Activated T-helper 1 cell treated with anti-CD3 and anti-CD28 coated beads, Interleukin-12 subunit alpha, Interleukin-12 subunit beta, Interleukin-2, Interleukin-4 antibody, amounts not matched to agents 30 ng/mL and 10 ng/mL and 1 ng/mL, durations not matched to agents 14 hours and 24 hours and 36 hours (primary cell): ENCODE data around the gene ITPK1. TPM values are rescaled to one million over a fixed set of nuclear protein-coding genes. Genes with fewer than 3 reads are reported as not detected.

ENCODE experiments used
- DNase-seq: peaks from one replicate; pipeline ENCODE4 v3.0.0; 2021; ENCODE audit warnings: low spot score
- H3K27ac Mint-ChIP-seq: one replicate; pipeline ENCODE4 v1.8.0; 2021; ENCODE audit warnings: mild to moderate bottlenecking, mixed read lengths
- H3K27me3 Mint-ChIP-seq: one replicate; pipeline ENCODE4 v1.8.0; 2022; ENCODE audit warnings: mild to moderate bottlenecking, moderate library complexity, mixed read lengths; ENCODE audit not compliant: insufficient read depth
- H3K36me3 Mint-ChIP-seq: one replicate; pipeline ENCODE4 v1.8.0; 2021; ENCODE audit warnings: low read depth, mixed read lengths
- H3K4me1 Mint-ChIP-seq: one replicate; pipeline ENCODE4 v1.8.0; 2021; ENCODE audit warnings: low read depth, mixed read lengths
- H3K4me3 Mint-ChIP-seq: one replicate; pipeline ENCODE4 v1.8.0; 2021; ENCODE audit warnings: mild to moderate bottlenecking, moderate library complexity, mixed read lengths
- H3K9me3 Mint-ChIP-seq: one replicate; pipeline ENCODE4 v1.8.0; 2021; ENCODE audit warnings: mixed read lengths
- intact Hi-C: fragments of 100-400 bp; cut with micrococcal nuclease; formaldehyde crosslinking; loops from one replicate; pipeline ENCODE4 v1.15.1; 2024
- total RNA-seq: library from RNA; stranded (reverse); gene quantifications from 2 replicates; pipeline ENCODE4 v1.2.3, GENCODE V29; 2022

Gene ITPK1
- total RNA-seq, 1 donor from 2014 or later: 71.0 TPM

DNA sequence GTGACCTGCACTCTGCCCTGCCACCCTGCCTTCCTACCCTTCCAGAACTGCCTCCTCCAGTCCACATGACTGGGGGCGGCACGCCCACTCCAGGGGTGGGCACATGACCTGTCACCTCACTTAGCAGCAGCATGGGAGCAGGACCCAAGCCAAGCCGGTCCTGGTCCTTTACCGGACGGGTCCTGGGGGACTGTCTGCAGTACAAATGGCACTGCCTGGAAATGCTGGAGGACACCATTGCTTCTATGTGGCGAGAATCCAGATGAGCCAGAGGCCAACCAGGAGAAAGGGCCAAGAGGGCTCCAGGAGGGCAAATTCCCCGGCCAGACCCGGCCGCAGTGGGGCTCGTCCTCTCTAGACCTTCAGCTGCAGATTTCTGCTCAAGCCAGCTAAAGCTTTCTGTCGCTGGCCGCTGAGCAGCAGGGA is 33.1 kb downstream of the ITPK1 start:
- Mint-ChIP-seq H3K9me3 (no peaks in the 10 kb centered on the region), H3K4me1 (peaks cover 22% of the 10 kb centered on the region), H3K4me3 (no peak overlapping the region), H3K27ac (no peak overlapping the region), H3K27me3 (no peaks in the 10 kb centered on the region), H3K36me3 (no peaks in the 10 kb centered on the region)
- DNase-seq: no peak
- intact Hi-C loops: no loop called here

DNA sequence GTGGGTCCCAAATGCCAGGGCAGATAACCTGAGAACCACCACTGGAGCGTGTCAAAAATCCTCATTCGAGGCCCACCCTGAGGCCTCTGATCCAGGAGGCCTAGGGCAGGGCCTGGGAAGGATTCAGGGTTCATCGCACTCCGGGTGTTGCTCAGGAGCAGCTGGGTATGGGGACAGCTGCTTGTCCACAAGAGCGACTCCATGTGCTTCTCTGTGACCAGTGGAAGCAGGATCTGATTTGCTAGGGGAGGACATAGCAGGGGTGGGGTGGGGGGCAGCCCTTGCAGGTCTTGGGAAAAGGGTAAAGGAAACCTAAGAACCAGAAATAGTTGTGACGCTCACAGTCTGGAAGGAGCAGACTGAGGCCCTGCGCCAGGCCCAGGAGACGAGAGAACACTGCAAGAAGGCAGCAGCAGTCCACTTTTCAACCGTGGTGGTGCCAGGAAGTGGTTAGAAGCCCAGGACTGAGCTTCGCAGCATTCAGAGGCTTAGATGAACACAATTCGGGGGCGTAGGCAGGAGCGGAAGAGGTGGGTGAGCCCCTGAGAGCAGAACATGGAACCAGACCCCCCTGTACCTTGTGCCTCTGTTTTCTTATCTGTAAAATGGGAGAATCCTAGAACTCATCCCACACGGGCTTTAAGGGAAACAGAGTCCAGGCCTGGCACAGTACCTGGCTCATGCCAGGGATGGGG is 33.7 kb downstream of the ITPK1 start:
- Mint-ChIP-seq H3K27ac (no peak overlapping the region), H3K9me3 (no peaks in the 10 kb centered on the region), H3K36me3 (no peaks in the 10 kb centered on the region), H3K27me3 (no peaks in the 10 kb centered on the region), H3K4me3 (no peak overlapping the region), H3K4me1 (peaks cover 17% of the 10 kb centered on the region)
- DNase-seq: no peak
- intact Hi-C loops: no loop called here

DNA sequence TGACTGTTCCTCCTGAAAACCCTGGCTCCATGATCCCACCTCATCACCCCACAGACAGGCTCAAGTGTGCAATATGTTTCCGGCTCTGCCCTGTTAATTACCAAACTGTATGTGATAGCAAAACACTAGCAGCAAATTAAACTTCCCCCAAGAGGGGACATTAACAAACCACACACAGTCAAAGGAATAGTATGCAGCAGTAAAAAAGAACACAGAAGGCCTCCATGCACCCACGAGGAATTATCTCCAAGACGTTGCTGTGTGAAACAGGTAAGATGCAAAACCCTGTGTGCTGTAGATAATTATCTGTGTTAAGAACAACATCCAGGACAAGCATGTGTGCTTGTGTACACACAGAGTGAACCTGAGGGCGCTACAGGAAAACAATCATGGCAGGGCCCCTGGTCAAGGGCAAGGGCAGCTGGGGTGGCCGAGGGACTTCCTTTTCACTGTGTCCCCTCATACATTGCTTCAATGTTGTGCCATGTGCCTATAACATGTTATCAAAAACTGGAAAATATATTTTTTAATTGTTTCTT is 35.8 kb downstream of the ITPK1 start:
- H3K9me3 Mint-ChIP-seq: no peaks in the 10 kb centered on the region
- DNase-seq: no peak
- H3K36me3 Mint-ChIP-seq: no peaks in the 10 kb centered on the region
- intact Hi-C loops: no loop called here
- no peak overlapping the region for H3K27ac Mint-ChIP-seq
- peaks cover 18% of the 10 kb centered on the region for H3K4me1 Mint-ChIP-seq
- peaks cover 2% of the 10 kb centered on the region for H3K27me3 Mint-ChIP-seq
- H3K4me3 Mint-ChIP-seq: no peak overlapping the region

DNA sequence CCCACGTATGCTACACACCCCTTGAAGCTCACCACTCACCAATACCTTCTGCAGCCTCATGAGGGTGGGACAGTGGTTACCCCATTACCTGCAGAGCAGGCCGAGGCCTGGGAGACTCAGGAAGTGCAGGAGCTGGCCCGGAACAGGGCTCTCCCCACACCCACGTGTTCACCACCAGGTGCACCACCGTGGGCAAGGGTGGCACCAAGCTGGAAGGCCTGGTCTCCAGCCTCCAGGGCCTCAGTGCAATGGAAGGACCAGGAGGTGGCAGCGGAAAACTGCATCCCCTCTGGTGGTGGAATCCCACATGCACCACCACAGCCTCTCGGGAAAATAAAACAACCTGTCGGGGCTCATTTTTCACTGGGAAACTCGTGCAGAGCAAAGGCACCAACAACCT is 36.4 kb downstream of the ITPK1 start:
- Mint-ChIP-seq H3K9me3 (no peaks in the 10 kb centered on the region), H3K36me3 (no peaks in the 10 kb centered on the region)

DNA sequence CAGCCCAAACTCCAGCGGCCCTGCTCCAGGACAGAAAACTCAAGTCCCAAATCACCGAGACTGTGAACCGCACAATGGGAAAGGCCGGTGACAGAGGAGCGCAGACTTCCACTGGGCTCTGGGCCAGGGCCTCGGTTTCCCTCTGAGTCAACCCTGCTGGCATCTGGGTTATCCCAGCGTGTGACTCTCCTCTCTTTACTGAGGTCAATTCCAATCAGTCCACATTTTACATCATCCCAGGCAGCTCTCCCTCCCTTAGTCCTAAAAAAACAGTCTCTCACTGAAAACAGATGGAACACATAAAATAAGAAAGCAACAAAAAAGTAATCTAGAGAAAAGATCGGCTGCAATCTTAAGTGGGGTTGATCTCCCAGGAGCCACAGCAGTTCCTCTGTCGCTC is 36.9 kb downstream of the ITPK1 start:
- H3K9me3 Mint-ChIP-seq: no peaks in the 10 kb centered on the region
- DNase-seq: no peak
- no peak overlapping the region for H3K27ac Mint-ChIP-seq
- H3K27me3 Mint-ChIP-seq: peaks cover 2% of the 10 kb centered on the region
- H3K4me3 Mint-ChIP-seq: no peak overlapping the region
- H3K4me1 Mint-ChIP-seq: peaks cover 29% of the 10 kb centered on the region
- H3K36me3 Mint-ChIP-seq: no peaks in the 10 kb centered on the region
- intact Hi-C loops: no loop called here

More for the DNA sequence above, 36.4 kb downstream of the ITPK1 start:
- DNase-seq: no peak
- intact Hi-C loops: no loop called here
- Mint-ChIP-seq H3K4me3 (no peak overlapping the region), H3K27me3 (peaks cover 2% of the 10 kb centered on the region), H3K27ac (no peak overlapping the region), H3K4me1 (peaks cover 24% of the 10 kb centered on the region)

DNA sequence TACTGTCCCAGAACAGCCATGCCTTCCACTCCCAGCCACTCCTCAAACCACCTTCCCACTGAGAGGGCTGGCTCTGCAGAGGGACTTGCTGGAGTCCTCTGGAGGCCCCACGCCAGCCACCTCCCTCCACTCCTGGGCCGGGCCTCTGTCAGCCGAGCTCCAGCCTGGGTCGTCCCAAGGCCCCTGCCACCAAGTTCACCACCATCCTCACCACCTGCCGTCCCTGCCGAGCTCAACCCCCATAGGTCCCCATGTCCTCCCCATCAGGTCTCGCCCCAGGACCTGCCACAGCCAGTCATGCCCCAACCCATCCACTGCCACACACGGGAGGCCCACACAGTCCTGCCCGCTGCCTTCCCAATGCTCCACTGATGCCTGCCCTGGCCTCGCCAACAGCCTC is 39.0 kb downstream of the ITPK1 start:
- intact Hi-C loops: no loop called here

DNA sequence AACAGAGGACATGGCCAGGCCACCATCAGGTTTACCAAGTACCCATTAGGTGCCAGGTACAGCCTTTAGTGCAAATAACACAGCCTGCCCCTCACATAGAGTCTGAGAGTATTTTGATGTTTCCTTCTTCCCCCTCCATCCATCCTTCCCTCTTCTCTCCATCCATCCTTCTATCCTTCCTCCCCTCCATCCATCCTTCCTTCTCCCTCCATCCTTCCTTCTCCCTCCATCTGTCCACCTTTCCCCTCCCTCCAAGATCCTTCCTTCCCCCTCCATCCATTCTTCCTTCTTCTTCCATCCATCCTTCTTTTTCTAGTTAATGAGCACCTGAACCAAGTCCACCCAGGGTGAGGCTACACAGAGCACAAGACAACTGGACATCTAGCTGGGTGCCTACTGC is 39.8 kb downstream of the ITPK1 start:
- intact Hi-C loops: no loop called here
- H3K4me3 Mint-ChIP-seq: no peak overlapping the region
- no peaks in the 10 kb centered on the region for H3K9me3 Mint-ChIP-seq
- H3K4me1 Mint-ChIP-seq: peaks cover 25% of the 10 kb centered on the region
- no peaks in the 10 kb centered on the region for H3K36me3 Mint-ChIP-seq
- H3K27ac Mint-ChIP-seq: no peak overlapping the region
- DNase-seq: no peak
- peaks cover 2% of the 10 kb centered on the region for H3K27me3 Mint-ChIP-seq

More for the DNA sequence above, 39.0 kb downstream of the ITPK1 start:
- no peak overlapping the region for H3K4me3 Mint-ChIP-seq
- no peak for DNase-seq
- H3K4me1 Mint-ChIP-seq: peaks cover 25% of the 10 kb centered on the region
- peaks cover 2% of the 10 kb centered on the region for H3K27me3 Mint-ChIP-seq
- no peaks in the 10 kb centered on the region for H3K36me3 Mint-ChIP-seq
- H3K9me3 Mint-ChIP-seq: no peaks in the 10 kb centered on the region
- H3K27ac Mint-ChIP-seq: no peak overlapping the region

DNA sequence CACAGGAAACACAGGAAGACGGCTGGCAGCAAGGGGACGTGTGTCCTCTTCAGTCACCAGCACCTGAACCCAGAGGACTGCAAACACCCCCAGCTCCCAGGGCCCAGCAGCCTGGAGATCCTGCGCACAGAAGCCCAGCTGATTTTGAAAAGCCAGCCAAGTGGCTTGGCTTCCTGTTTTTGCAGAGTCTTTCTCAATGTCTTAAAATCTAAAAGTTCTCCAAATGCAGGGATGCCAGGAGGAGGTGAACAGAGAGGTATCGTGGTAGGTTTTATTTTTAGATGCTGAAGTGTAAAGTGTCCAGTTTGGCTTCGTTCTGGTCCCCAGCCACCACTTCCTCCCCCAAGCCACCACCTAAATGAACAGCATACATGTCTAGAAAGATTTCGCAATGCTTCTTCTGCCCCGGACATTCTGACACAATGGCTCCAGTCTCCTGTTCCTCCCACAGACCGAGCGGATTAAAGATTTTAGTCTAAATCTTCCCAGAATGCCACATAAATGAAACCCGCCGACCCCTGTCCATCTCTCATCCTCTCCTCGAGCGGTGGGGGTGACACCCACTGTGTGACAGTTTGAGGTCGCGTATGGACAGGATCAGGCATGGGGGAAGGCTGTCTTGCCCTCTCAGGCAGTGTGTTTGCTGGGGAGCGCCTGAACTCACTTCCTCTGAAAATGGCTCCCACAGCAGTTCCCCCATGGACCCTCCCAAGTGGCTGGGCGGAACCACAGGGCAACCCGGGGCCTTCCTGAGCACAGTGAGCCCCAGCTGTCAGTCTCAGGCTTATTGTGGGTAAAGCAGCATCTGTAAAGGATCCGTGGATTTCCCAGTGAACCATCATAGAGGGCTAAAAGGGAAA is 41.6 kb downstream of the ITPK1 start:
- peak overlapping the region; percentile 19 for H3K27ac Mint-ChIP-seq
- H3K4me3 Mint-ChIP-seq: no peak overlapping the region
- H3K27me3 Mint-ChIP-seq: peaks cover 2% of the 10 kb centered on the region
- no peak for DNase-seq
- no peaks in the 10 kb centered on the region for H3K36me3 Mint-ChIP-seq
- intact Hi-C loops: no loop called here
- H3K9me3 Mint-ChIP-seq: no peaks in the 10 kb centered on the region
- peaks cover 25% of the 10 kb centered on the region for H3K4me1 Mint-ChIP-seq

DNA sequence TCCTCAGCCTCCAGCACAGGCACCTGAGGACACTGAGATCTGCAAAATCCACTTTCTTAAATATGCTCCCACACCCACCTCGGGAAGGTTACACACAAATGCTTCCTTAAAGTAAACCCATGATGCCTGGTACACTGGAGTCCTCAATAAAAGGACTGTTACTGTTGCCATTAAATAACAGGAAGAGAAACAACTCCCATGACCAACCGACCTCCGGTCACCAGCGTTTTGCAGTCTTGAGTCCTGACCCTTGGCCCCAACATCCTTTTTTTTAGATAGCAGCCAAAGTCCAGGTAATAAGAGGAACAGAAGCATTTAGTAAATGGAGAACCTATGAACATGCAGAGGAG is 42.4 kb downstream of the ITPK1 start:
- Mint-ChIP-seq H3K36me3 (no peaks in the 10 kb centered on the region), H3K27me3 (peaks cover 2% of the 10 kb centered on the region), H3K4me1 (peaks cover 25% of the 10 kb centered on the region), H3K9me3 (no peaks in the 10 kb centered on the region), H3K4me3 (no peak overlapping the region), H3K27ac (no peak overlapping the region)
- intact Hi-C loops: no loop called here
- DNase-seq: no peak

DNA sequence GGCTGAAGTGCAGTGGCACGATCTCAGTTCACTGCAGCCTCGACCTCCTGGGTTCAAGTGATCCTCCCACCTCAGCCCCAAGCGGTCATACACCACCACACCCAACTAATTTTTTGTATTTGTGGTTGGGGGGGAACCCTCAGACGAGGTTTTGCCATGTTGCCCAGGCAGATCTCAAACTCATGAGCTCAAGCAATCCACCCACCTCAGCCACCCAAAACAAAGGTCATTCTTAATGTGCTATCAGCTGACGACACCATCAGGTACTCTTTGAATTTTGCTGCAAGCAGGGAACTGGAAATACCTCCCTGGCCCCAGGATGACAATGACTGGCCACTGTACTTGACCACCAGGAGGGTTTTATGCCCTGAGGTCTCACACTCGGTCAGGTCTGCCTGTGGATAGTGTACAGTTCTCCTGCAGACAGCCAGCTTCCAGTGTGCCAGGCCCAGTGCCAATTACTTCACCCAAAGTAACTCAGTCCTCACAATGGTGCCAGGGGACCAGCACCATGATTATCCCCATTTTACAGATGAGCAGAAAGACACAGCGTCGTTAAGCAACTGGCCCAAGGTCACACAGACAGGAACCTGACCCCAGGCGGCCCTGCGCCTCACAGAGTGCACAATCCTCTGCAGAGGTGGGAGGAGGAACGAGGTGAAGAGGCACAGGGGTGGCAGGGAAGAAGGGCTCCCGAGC is 42.9 kb downstream of the ITPK1 start:
- intact Hi-C loops: no loop called here
- no peaks in the 10 kb centered on the region for H3K9me3 Mint-ChIP-seq
- H3K27ac Mint-ChIP-seq: no peak overlapping the region
- no peak for DNase-seq
- H3K4me3 Mint-ChIP-seq: no peak overlapping the region
- H3K36me3 Mint-ChIP-seq: no peaks in the 10 kb centered on the region
- peaks cover 25% of the 10 kb centered on the region for H3K4me1 Mint-ChIP-seq
- H3K27me3 Mint-ChIP-seq: peaks cover 2% of the 10 kb centered on the region

DNA sequence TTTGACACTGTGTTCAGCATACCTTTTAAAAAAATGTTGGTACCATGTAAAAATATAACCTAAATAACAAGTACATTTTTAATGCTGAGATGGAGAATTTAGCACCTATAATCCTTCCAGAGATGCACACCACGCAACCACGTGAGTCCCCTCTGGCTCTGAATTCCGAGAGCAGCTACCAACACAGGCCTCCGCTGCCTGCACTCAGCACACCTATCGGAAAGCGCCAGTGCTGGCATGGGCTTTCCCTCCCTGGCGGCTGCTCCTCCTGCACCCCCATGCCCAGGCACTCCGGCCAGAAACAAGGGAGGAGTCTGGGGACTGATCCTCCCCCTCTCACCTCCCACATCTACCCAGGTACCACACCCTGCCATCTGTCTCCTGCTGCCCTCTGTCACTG is 47.0 kb downstream of the ITPK1 start:
- Mint-ChIP-seq H3K4me3 (no peak overlapping the region), H3K4me1 (peaks cover 31% of the 10 kb centered on the region), H3K36me3 (no peaks in the 10 kb centered on the region), H3K9me3 (no peaks in the 10 kb centered on the region), H3K27me3 (no peaks in the 10 kb centered on the region), H3K27ac (no peak overlapping the region)
- DNase-seq: no peak
- intact Hi-C loops: no loop called here

DNA sequence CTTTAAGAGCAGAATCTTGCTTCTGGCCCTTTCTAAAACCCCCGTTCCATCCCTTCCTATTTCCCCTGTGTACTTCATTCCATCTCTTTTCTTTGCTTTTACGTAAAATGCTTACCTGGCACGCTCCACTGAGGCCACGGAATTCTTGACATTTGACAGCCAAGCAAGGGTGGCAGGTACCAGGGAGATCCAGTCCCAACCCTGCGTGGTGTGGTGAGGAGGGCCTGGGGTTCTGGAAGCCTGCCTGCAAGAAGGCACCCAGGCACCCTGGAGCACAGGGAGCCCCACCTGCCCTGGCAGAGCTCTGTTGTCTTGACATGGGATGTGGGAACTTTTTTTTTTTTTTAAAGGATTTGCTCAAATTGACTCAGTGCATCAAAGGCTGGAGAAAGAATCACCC is 48.6 kb downstream of the ITPK1 start:
- Mint-ChIP-seq H3K4me1 (peaks cover 27% of the 10 kb centered on the region), H3K27me3 (no peaks in the 10 kb centered on the region), H3K9me3 (no peaks in the 10 kb centered on the region), H3K36me3 (no peaks in the 10 kb centered on the region), H3K4me3 (no peak overlapping the region), H3K27ac (no peak overlapping the region)
- DNase-seq: no peak
- intact Hi-C loops: loop anchor here (2.0 kb wide), 1 partner anchor 46 kb away; no protein-coding TSS in a partner anchor

DNA sequence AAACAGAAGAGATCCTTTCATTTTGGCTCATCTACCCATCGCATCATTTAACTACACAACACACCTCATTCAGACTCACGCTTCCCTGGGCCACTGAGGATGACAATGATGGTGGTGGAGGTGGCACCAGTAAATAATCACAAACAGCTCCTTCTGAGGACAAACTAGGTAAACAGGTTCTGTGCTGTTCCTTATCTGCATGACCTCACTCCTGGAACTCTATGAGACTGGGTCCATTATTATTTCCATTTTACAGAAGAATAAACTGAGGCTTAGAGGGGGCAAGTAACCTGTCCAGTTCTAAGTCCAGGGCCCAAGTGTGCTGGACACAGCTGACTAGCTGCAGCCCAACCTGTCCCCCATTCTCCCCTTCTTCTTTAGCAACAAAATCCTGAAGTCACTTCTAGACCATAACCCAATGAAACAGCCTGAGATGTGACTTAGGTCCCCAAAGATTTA is 50.4 kb downstream of the ITPK1 start:
- Mint-ChIP-seq H3K4me3 (peak overlapping the region; percentile 34), H3K4me1 (peaks cover 37% of the 10 kb centered on the region), H3K27me3 (no peaks in the 10 kb centered on the region), H3K27ac (peak overlapping the region; percentile 86), H3K36me3 (no peaks in the 10 kb centered on the region), H3K9me3 (no peaks in the 10 kb centered on the region)
- intact Hi-C loops: no loop called here
- no peak for DNase-seq
